ENCODE measurements around the gene MFNG. TPM values are rescaled to one million over a fixed set of nuclear protein-coding genes. Genes with fewer than 3 reads are reported as not detected.

The MFNG gene
- total RNA-seq, 2 donors from 2014 or later = 9.9 to 19.5 TPM

DNA sequence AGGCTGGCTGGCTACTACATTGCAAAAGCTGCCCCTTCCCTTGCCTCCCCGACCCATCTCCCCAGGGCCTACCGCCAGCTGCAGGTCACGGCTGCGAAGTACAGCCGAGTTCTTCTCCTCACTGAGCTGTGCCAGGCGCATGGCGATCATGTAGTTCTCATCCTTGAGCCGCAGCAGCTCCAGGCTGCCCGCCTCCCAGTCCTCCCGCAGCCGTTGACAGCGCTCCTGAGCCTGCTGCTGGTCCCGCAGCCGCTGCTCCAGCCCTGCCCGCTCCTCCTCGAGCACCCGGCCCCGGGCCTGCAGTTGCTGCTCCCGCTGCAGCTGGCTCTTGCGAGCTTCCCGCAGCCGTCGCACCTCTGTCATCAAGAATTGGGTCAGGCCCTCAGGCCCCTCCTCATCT is 29.7 kb upstream of the MFNG start:
- H3K4me1 ChIP-seq = peaks cover 0 to 35% of the 10 kb centered on the region in 2 donors
- H3K27me3 ChIP-seq = no peaks in the 10 kb centered on the region
- TF ChIP-seq, protein P1, sequence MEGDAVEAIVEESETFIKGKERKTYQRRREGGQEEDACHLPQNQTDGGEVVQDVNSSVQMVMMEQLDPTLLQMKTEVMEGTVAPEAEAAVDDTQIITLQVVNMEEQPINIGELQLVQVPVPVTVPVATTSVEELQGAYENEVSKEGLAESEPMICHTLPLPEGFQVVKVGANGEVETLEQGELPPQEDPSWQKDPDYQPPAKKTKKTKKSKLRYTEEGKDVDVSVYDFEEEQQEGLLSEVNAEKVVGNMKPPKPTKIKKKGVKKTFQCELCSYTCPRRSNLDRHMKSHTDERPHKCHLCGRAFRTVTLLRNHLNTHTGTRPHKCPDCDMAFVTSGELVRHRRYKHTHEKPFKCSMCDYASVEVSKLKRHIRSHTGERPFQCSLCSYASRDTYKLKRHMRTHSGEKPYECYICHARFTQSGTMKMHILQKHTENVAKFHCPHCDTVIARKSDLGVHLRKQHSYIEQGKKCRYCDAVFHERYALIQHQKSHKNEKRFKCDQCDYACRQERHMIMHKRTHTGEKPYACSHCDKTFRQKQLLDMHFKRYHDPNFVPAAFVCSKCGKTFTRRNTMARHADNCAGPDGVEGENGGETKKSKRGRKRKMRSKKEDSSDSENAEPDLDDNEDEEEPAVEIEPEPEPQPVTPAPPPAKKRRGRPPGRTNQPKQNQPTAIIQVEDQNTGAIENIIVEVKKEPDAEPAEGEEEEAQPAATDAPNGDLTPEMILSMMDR (IDR thresholded peaks at IDR 0.05) = no peak
- no peak overlapping the region for H3K4me3 ChIP-seq
- no peaks in the 10 kb centered on the region for H3K36me3 ChIP-seq
- DNase-seq (ENCODE audit: low spot score) = no peak
- no peak overlapping the region for H3K27ac ChIP-seq
- no peaks in the 10 kb centered on the region for H3K9me3 ChIP-seq

DNA sequence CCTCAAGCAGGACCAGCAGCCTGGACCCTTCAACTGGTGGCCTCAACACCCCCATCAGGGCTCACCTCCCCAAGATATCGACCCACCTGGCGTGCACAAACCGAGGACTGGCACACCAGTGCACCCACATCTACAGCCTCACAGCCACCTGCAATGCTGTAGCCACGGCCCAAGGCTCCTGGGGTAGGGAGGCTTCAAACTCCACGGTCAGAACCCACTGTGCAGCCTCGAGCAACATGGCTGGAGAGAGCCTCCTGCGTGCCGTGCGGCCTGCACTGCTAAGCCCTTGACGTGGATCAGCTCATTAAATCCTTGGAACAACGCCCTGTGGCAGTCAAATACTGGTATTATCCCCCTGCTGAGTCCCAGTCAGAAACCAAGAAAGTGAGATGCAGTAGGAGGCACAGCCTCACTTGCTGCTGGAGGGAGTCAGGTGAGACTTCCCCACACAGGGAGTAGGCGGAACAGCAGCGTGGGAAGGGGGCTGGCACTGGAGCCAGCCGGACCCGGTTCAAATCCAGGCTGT is 28.4 kb upstream of the MFNG start:
- Histone ChIP-seq H3K9me3 (no peaks in the 10 kb centered on the region), H3K27me3 (no peaks in the 10 kb centered on the region), H3K4me1 (peaks cover 0 to 31% of the 10 kb centered on the region in 2 donors), H3K4me3 (no peak overlapping the region), H3K36me3 (no peaks in the 10 kb centered on the region), H3K27ac (no peak overlapping the region)
- no peak for DNase-seq (ENCODE audit: low spot score)
- TF ChIP-seq, protein P1 (IDR thresholded peaks at IDR 0.05) = no peak

DNA sequence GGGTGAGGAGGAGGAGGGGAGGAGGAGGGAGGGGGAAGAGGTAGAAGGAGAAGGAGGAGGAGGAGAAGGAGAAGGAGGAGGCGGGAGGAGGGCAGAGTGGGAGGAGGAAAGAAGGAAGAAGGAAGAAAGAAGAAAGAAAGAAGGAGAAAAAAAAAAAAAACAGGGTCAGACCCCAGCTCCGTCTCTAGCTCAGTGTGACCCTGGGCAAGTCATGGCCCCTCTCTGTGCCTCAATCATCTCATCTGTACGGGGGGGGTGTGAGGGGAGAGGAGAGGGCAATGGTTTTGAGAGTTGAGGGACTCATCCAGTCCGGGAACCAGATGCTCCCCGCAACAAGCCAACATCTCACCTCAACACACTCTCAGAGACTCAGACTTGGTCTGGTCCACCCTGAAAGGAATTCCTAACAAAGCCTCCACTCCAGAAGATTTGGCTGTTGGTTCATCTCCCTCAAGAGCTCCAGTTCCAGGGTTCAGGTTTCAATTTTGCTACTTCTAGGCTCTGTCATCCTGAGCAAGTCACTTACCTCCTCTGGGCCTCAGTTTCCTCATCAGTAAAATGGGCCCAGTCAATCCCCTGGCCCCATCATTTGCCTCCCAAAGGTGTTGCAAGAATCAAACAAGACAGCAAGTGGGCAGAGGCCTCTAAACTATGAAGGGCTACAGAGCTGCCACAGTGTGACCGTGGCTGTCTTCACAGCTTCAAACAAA is 25.4 kb upstream of the MFNG start:
- Histone ChIP-seq H3K9me3 (no peaks in the 10 kb centered on the region), H3K27ac (no peak overlapping the region), H3K4me3 (no peak overlapping the region), H3K4me1 (peaks cover 0 to 38% of the 10 kb centered on the region in 2 donors), H3K36me3 (no peaks in the 10 kb centered on the region), H3K27me3 (no peaks in the 10 kb centered on the region)
- DNase-seq (ENCODE audit: low spot score) = no peak
- TF ChIP-seq, protein P1 (IDR thresholded peaks at IDR 0.05) = no peak

DNA sequence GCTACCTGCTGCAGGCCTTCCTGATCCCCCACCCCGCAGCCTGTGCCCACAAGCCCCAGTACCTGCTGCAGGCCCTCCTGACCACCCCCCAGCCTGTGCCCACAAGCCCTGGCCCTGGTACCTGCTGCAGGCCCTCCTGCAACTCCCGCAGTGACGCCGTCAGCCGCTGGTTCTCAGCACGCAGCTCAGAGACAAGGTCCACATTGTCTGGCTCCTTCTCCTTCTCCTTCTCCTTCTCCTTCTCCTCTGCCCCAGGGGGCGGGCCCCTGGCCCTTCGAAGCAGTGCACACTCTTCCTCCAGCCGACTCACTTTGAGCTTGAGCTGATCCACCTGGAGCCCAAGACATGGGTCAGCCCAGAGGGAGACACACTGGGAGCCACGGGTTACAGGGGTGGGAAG is 23.9 kb upstream of the MFNG start:
- H3K9me3 ChIP-seq = no peaks in the 10 kb centered on the region
- H3K27me3 ChIP-seq = no peaks in the 10 kb centered on the region
- H3K4me1 ChIP-seq = peaks cover 0 to 38% of the 10 kb centered on the region in 2 donors
- no peak for DNase-seq (ENCODE audit: low spot score)
- TF ChIP-seq, protein P1 (IDR thresholded peaks at IDR 0.05) = no peak
- H3K4me3 ChIP-seq = no peak overlapping the region
- H3K27ac ChIP-seq = peak overlapping the region in 1 of 2 donors; percentile 21
- no peaks in the 10 kb centered on the region for H3K36me3 ChIP-seq

DNA sequence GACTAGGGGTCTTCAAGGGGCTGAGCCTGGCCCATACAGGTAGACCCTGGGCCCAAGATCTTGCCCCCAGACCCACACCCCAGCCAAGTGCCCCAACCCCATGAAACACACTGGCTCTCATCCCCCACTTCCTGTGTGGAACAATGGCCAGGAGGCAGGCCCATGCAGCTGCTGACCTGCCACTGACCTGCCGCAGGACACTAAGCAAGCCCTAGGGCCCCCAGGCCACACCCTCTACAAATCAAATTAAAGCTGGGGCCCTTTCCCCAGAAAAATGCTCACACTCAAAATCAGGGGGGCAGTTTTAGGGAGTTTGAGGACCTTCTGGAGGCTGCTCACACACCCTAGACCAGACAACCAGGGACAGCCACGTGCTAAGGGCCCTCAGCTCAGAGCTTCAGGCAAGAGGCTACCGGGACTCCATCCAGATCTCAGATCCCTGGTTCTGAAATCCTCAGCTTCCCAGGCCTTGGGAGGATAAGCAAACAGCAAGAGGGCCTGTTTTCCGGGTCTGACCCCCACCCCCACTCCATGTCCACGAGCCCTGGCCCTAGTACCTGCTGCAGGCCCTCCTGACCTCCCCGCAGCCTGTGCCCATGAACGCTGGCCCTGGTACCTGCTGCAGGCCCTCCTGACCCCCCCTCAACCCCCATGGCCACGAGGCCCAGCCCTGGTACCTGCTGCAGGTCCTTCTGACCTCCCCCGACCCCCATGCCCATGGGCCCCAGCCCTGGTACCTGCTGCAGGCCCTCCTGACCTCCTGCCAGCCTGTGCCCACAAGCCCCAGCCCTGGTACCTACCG is 23.1 kb upstream of the MFNG start:
- no peak for DNase-seq (ENCODE audit: low spot score)
- H3K27ac ChIP-seq = peak overlapping the region; percentile 53 to 56
- no peak overlapping the region for H3K4me3 ChIP-seq
- H3K9me3 ChIP-seq = no peaks in the 10 kb centered on the region
- TF ChIP-seq, protein P1 (IDR thresholded peaks at IDR 0.05) = no peak
- no peaks in the 10 kb centered on the region for H3K27me3 ChIP-seq
- H3K4me1 ChIP-seq = peaks cover 0 to 44% of the 10 kb centered on the region in 2 donors
- no peaks in the 10 kb centered on the region for H3K36me3 ChIP-seq
